Measurements from ENCODE around the gene PRRX2. TPM values are rescaled to one million over a fixed set of nuclear protein-coding genes. Genes with fewer than 3 reads are reported as not detected.

Gene PRRX2
- total and polyA plus RNA-seq, 2 of the 4 experiments (the other 2 are of a cell fraction) = 12.7 to 35.5 TPM

DNA sequence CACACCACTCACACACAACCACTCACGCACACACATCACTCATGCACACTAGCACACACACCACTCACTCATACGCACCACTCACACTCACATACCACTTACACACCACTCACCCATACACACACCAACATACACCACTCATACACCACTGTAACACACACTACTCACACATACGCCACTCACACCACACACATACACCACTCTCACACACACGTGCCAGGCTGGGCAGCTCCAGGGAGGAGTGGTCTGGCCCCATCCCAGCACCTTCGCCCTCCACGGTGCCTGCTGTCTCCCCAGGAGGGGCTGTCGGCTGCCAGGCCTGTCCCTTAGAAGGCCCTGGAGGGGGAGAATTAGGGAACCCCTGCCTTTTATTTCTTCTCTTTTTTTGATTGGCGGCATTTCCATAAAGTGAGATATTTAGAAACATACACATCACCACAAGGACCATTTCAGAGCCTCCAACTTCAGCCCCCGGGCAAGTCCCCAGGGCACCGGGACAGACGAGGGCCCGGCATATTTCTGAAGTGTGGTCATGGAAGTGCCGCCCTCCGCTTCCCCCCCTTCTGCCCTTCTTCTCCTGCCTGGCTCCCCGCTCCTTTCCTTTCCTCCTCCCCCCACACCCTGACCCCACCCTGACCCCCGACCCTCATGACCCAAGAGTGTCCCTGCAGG lies 17.2 kb upstream of the PRRX2 start (continued):
- no peak for TF ChIP-seq CHD1 (IDR thresholded peaks at IDR 0.05; ENCODE audit: low read depth, low read length)

DNA sequence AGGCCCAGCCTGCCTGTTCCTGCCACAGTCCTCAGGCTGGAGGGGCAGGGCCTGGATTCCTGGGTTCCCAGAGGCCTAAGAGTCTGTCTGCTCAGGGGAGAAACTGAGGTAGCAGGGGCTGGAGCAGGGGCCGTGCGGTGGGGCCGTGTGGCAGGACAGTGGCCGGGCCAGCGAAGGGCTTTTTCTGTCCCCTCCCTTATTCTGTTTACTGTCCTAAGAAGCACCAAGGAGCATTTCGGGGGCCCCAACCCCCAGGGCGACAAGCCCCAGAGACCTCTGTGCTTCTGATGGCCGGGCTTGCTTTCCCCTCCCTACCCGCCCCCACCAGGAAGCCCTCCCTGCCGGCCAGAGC lies 16.7 kb upstream of the PRRX2 start:
- BruUV-seq (replicated peaks) = no TSS peak
- peak overlapping the region; percentile 35; the same call in 1 of the 2 replicates for H3K4ac ChIP-seq (ENCODE audit: low read depth, low read length)
- H2BK20ac ChIP-seq (ENCODE audit: low read depth, low read length) = no peak overlapping the region
- H3K9me3 ChIP-seq (ENCODE audit: control insufficient read depth, insufficient read depth, low read length) = no peaks in the 10 kb centered on the region
- H4K91ac ChIP-seq (ENCODE audit: insufficient read depth, low read depth, low read length) = no peak overlapping the region
- H3K4me3 ChIP-seq (ENCODE audit: insufficient read depth, low read depth, low read length) = no peak overlapping the region
- no peak overlapping the region for H3K23ac ChIP-seq (ENCODE audit: low read depth, low read length)
- dilution Hi-C loops (cut with HindIII; ENCODE audit: low sequenced_read_pairs, unreplicated experiment) = no loop called here
- H3K56ac ChIP-seq (ENCODE audit: extremely low read depth, insufficient read depth, low read length) = no peak overlapping the region
- H4K8ac ChIP-seq (ENCODE audit: low read depth in 2 of 2, low read length in 2 of 2) = no peak overlapping the region
- H3K4me2 ChIP-seq (ENCODE audit: low read depth, low read length) = no peak overlapping the region
- no peaks in the 10 kb centered on the region for H4K20me1 ChIP-seq (ENCODE audit: insufficient read depth, low read length)
- no peak overlapping the region for H3K18ac ChIP-seq (ENCODE audit: low read depth, low read length)
- ChIA-PET POLR2A (ENCODE audit: unreplicated experiment) (no interaction called here), CTCF (no interaction called here)
- 0 out of 2 replicates have a peak overlapping the region, but pooled peaks have one; percentile 28 for H2AK5ac ChIP-seq (ENCODE audit: low read depth, low read length)
- H2AFZ ChIP-seq (replicated peaks; ENCODE audit: low read length, poor library complexity) = no peak overlapping the region
- H2BK15ac ChIP-seq (ENCODE audit: low read depth, low read length) = no peak overlapping the region
- intact Hi-C loops (cut with micrococcal nuclease) = no loop called here
- no peak overlapping the region for H3K14ac ChIP-seq (replicated peaks; ENCODE audit: low read depth, low read length)
- H3K9me1 ChIP-seq (ENCODE audit: insufficient read depth, low read length) = peaks cover 6% of the 10 kb centered on the region
- no peak overlapping the region for H2BK5ac ChIP-seq (ENCODE audit: low read depth, low read length, poor library complexity, severe bottlenecking)
- H3K9ac ChIP-seq (ENCODE audit: low read depth, low read length) = no peak overlapping the region
- no peak overlapping the region for H4K5ac ChIP-seq (ENCODE audit: low read depth, low read length)
- WGBS, 2 experiments (ENCODE audit: extremely low coverage in 2 of 2, insufficient read length in 1 of 2) = no CpG with 5 or more reads among the region's 10 CpGs
- DNase-seq = no peak
- in situ Hi-C loops (cut with MboI; ENCODE audit: low sequenced_read_pairs) = no loop called here
- no peak overlapping the region for H2BK120ac ChIP-seq (ENCODE audit: low read depth, low read length)
- no peaks in the 10 kb centered on the region for H3K27me3 ChIP-seq (ENCODE audit: control insufficient read depth, insufficient read depth, low read length)
- peaks cover 0 to 6% of the 10 kb centered on the region in 2 experiments; a peak in 1 of 4 replicates for H3K79me1 ChIP-seq (ENCODE audit: low read depth in 1 of 2, low read length in 2 of 2)
- no peak for ATAC-seq (ENCODE audit: low read depth)
- H3K4me1 ChIP-seq (ENCODE audit: control insufficient read depth, insufficient read depth, low read length) = peaks cover 7% of the 10 kb centered on the region; the same call in 1 of the 2 replicates
- no peaks in the 10 kb centered on the region for H3K36me3 ChIP-seq (ENCODE audit: control insufficient read depth, insufficient read depth, low read length)
- H2AK9ac ChIP-seq (replicated peaks; ENCODE audit: low read depth, low read length, poor library complexity) = no peak overlapping the region
- H3K27ac ChIP-seq (ENCODE audit: insufficient read depth, low read length) = no peak overlapping the region; the same call in 1 of the 2 replicates
- TF ChIP-seq CHD1 (IDR thresholded peaks at IDR 0.05; ENCODE audit: low read depth, low read length) (no peak), RAD21 (IDR thresholded peaks at IDR 0.05; ENCODE audit: low read length) (no peak), NFE2L2 (IDR thresholded peaks at IDR 0.05; ENCODE audit: low read depth, low read length) (no peak), CEBPB (IDR thresholded peaks at IDR 0.05; ENCODE audit: low read depth, low read length) (no peak), FOS (IDR thresholded peaks at IDR 0.05; ENCODE audit: low read depth, low read length) (no peak), SMC3 (IDR thresholded peaks at IDR 0.05; ENCODE audit: low read depth, low read length) (no peak), RCOR1 (IDR thresholded peaks at IDR 0.05; ENCODE audit: insufficient replicate concordance, low read length) (no peak), BHLHE40 (IDR thresholded peaks at IDR 0.05; ENCODE audit: low read depth, low read length) (no peak), MAZ (IDR thresholded peaks at IDR 0.05; ENCODE audit: borderline replicate concordance, low read depth, low read length) (no peak), RFX5 (IDR thresholded peaks at IDR 0.05; ENCODE audit: low read depth, low read length) (no peak), MXI1 (IDR thresholded peaks at IDR 0.05; ENCODE audit: borderline replicate concordance, low read depth, low read length) (no peak), MAFK (IDR thresholded peaks at IDR 0.05; ENCODE audit: low read depth, low read length) (no peak), POLR2A (IDR thresholded peaks at IDR 0.05; ENCODE audit: low read depth, low read length) (no peak)
- TF ChIP-seq, protein P1, sequence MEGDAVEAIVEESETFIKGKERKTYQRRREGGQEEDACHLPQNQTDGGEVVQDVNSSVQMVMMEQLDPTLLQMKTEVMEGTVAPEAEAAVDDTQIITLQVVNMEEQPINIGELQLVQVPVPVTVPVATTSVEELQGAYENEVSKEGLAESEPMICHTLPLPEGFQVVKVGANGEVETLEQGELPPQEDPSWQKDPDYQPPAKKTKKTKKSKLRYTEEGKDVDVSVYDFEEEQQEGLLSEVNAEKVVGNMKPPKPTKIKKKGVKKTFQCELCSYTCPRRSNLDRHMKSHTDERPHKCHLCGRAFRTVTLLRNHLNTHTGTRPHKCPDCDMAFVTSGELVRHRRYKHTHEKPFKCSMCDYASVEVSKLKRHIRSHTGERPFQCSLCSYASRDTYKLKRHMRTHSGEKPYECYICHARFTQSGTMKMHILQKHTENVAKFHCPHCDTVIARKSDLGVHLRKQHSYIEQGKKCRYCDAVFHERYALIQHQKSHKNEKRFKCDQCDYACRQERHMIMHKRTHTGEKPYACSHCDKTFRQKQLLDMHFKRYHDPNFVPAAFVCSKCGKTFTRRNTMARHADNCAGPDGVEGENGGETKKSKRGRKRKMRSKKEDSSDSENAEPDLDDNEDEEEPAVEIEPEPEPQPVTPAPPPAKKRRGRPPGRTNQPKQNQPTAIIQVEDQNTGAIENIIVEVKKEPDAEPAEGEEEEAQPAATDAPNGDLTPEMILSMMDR (conservative IDR thresholded peaks at IDR 0.05; ENCODE audit: low read depth, low read length) = no peak
- TF ChIP-seq, protein P2, sequence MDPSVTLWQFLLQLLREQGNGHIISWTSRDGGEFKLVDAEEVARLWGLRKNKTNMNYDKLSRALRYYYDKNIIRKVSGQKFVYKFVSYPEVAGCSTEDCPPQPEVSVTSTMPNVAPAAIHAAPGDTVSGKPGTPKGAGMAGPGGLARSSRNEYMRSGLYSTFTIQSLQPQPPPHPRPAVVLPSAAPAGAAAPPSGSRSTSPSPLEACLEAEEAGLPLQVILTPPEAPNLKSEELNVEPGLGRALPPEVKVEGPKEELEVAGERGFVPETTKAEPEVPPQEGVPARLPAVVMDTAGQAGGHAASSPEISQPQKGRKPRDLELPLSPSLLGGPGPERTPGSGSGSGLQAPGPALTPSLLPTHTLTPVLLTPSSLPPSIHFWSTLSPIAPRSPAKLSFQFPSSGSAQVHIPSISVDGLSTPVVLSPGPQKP (IDR thresholded peaks at IDR 0.05; ENCODE audit: borderline replicate concordance, low read depth, low read length) = no peak

All from IMR-90 (cell line).